GM23338 (cell line): ENCODE measurements around the gene NUP43.

Experiments
- CREB1 ChIP-seq: fragments of 250-450 bp; sonication (Bioruptor Pico); IDR thresholded peaks from 2 replicates; pipeline ENCODE4 v1.5.0; 2020; ENCODE audit warnings: low read depth, mild to moderate bottlenecking, moderate library complexity
- EZH2 ChIP-seq: fragments of 200-600 bp; sonication (generic); IDR thresholded peaks from one replicate; pipeline ENCODE4 v1.8.0; 2017; ENCODE audit warnings: antibody characterized with exemption, mild to moderate bottlenecking, low read depth; ENCODE audit not compliant: unreplicated experiment
- EZH2phosphoT487 ChIP-seq: fragments of 200-600 bp; sonication (generic); IDR thresholded peaks from one replicate; pipeline ENCODE4 v1.8.1; 2018; ENCODE audit warnings: antibody characterized with exemption; ENCODE audit not compliant: unreplicated experiment
- JUNB ChIP-seq: IDR thresholded peaks from one replicate; pipeline ENCODE4 v1.6.1; 2016; ENCODE audit warnings: antibody characterized with exemption; ENCODE audit not compliant: unreplicated experiment
- NANOG ChIP-seq: IDR thresholded peaks from 2 replicates; pipeline ENCODE4 v1.6.1; 2016; ENCODE audit warnings: antibody characterized with exemption, borderline replicate concordance
- POLR2AphosphoS5 ChIP-seq: IDR thresholded peaks from 2 replicates; pipeline ENCODE4 v1.6.1; 2016; ENCODE audit warnings: antibody characterized with exemption, low read depth
- STAT1 ChIP-seq: IDR thresholded peaks from one replicate; pipeline ENCODE4 v1.6.1; 2016; ENCODE audit warnings: antibody characterized with exemption; ENCODE audit not compliant: unreplicated experiment
- ZNF114 ChIP-seq: fragments of 250-450 bp; sonication (Bioruptor Pico); IDR thresholded peaks from 2 replicates; pipeline ENCODE4 v1.5.0; 2020; ENCODE audit warnings: mild to moderate bottlenecking, moderate library complexity
- ZNF331 ChIP-seq: fragments of 250-450 bp; sonication (Bioruptor Pico); IDR thresholded peaks from 2 replicates; pipeline ENCODE4 v1.5.0; 2020; ENCODE audit warnings: low read depth, mild to moderate bottlenecking, moderate library complexity
- TF ChIP-seq, protein P1 (sequence below), 2 experiments: fragments of 200-600 bp in 1 of 2; sonication (generic) in 1 of 2; conservative IDR thresholded peaks; 2 replicates each; pipeline versions ENCODE4 v1.5.1 to v1.6.1; 2016 to 2017; ENCODE audit warnings: antibody characterized with exemption in 2 of 2, low read depth in 2 of 2, mild to moderate bottlenecking in 2 of 2, moderate library complexity in 1 of 2
- TF ChIP-seq, protein P2 (sequence below): IDR thresholded peaks from 2 replicates; pipeline ENCODE4 v1.6.1; 2016; ENCODE audit warnings: antibody characterized with exemption
- TF ChIP-seq, protein P3 (sequence below): IDR thresholded peaks from one replicate; pipeline ENCODE4 v1.6.1; 2018; ENCODE audit warnings: antibody characterized with exemption; ENCODE audit not compliant: unreplicated experiment
- TF ChIP-seq, protein P4 (sequence below): fragments of 250-450 bp; sonication (Bioruptor Pico); IDR thresholded peaks from 2 replicates; pipeline ENCODE4 v1.5.0; 2020; ENCODE audit warnings: mild to moderate bottlenecking, moderate library complexity

DNA sequence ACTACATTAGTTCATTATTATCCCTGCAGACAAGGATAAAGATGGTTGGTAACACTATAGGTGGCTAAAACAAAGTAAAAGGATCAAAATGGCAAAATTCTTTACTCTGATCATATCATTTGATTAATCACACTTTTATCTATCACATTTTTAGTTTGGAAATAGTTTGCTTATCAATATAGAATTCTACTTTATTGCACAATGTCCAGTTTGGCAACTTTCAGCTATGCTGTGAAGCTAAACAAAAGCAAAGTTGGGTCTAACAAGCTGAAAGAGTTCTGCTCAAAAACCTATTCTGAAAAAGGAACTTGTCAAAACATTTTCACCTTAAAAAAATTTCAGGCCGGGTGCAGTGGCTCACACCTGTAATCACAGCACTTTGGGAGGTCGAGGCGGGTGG is 20.5 kb downstream of the NUP43 start:
- TF ChIP-seq, protein P1, sequence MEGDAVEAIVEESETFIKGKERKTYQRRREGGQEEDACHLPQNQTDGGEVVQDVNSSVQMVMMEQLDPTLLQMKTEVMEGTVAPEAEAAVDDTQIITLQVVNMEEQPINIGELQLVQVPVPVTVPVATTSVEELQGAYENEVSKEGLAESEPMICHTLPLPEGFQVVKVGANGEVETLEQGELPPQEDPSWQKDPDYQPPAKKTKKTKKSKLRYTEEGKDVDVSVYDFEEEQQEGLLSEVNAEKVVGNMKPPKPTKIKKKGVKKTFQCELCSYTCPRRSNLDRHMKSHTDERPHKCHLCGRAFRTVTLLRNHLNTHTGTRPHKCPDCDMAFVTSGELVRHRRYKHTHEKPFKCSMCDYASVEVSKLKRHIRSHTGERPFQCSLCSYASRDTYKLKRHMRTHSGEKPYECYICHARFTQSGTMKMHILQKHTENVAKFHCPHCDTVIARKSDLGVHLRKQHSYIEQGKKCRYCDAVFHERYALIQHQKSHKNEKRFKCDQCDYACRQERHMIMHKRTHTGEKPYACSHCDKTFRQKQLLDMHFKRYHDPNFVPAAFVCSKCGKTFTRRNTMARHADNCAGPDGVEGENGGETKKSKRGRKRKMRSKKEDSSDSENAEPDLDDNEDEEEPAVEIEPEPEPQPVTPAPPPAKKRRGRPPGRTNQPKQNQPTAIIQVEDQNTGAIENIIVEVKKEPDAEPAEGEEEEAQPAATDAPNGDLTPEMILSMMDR (conservative IDR thresholded peaks at IDR 0.05; ENCODE audit: low read depth in 2 of 2), result no peak
- TF ChIP-seq EZH2 (no peak), EZH2phosphoT487 (no peak), POLR2AphosphoS5 (no peak), ZNF114 (no peak), STAT1 (no peak), NANOG (no peak), JUNB (no peak), CREB1 (CRISPR knock-in tag) (no peak), ZNF331 (CRISPR knock-in tag) (no peak)
- TF ChIP-seq, protein P2, sequence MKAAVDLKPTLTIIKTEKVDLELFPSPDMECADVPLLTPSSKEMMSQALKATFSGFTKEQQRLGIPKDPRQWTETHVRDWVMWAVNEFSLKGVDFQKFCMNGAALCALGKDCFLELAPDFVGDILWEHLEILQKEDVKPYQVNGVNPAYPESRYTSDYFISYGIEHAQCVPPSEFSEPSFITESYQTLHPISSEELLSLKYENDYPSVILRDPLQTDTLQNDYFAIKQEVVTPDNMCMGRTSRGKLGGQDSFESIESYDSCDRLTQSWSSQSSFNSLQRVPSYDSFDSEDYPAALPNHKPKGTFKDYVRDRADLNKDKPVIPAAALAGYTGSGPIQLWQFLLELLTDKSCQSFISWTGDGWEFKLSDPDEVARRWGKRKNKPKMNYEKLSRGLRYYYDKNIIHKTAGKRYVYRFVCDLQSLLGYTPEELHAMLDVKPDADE, result no peak
- TF ChIP-seq, protein P3, sequence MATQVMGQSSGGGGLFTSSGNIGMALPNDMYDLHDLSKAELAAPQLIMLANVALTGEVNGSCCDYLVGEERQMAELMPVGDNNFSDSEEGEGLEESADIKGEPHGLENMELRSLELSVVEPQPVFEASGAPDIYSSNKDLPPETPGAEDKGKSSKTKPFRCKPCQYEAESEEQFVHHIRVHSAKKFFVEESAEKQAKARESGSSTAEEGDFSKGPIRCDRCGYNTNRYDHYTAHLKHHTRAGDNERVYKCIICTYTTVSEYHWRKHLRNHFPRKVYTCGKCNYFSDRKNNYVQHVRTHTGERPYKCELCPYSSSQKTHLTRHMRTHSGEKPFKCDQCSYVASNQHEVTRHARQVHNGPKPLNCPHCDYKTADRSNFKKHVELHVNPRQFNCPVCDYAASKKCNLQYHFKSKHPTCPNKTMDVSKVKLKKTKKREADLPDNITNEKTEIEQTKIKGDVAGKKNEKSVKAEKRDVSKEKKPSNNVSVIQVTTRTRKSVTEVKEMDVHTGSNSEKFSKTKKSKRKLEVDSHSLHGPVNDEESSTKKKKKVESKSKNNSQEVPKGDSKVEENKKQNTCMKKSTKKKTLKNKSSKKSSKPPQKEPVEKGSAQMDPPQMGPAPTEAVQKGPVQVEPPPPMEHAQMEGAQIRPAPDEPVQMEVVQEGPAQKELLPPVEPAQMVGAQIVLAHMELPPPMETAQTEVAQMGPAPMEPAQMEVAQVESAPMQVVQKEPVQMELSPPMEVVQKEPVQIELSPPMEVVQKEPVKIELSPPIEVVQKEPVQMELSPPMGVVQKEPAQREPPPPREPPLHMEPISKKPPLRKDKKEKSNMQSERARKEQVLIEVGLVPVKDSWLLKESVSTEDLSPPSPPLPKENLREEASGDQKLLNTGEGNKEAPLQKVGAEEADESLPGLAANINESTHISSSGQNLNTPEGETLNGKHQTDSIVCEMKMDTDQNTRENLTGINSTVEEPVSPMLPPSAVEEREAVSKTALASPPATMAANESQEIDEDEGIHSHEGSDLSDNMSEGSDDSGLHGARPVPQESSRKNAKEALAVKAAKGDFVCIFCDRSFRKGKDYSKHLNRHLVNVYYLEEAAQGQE, result no peak
- TF ChIP-seq, protein P4, sequence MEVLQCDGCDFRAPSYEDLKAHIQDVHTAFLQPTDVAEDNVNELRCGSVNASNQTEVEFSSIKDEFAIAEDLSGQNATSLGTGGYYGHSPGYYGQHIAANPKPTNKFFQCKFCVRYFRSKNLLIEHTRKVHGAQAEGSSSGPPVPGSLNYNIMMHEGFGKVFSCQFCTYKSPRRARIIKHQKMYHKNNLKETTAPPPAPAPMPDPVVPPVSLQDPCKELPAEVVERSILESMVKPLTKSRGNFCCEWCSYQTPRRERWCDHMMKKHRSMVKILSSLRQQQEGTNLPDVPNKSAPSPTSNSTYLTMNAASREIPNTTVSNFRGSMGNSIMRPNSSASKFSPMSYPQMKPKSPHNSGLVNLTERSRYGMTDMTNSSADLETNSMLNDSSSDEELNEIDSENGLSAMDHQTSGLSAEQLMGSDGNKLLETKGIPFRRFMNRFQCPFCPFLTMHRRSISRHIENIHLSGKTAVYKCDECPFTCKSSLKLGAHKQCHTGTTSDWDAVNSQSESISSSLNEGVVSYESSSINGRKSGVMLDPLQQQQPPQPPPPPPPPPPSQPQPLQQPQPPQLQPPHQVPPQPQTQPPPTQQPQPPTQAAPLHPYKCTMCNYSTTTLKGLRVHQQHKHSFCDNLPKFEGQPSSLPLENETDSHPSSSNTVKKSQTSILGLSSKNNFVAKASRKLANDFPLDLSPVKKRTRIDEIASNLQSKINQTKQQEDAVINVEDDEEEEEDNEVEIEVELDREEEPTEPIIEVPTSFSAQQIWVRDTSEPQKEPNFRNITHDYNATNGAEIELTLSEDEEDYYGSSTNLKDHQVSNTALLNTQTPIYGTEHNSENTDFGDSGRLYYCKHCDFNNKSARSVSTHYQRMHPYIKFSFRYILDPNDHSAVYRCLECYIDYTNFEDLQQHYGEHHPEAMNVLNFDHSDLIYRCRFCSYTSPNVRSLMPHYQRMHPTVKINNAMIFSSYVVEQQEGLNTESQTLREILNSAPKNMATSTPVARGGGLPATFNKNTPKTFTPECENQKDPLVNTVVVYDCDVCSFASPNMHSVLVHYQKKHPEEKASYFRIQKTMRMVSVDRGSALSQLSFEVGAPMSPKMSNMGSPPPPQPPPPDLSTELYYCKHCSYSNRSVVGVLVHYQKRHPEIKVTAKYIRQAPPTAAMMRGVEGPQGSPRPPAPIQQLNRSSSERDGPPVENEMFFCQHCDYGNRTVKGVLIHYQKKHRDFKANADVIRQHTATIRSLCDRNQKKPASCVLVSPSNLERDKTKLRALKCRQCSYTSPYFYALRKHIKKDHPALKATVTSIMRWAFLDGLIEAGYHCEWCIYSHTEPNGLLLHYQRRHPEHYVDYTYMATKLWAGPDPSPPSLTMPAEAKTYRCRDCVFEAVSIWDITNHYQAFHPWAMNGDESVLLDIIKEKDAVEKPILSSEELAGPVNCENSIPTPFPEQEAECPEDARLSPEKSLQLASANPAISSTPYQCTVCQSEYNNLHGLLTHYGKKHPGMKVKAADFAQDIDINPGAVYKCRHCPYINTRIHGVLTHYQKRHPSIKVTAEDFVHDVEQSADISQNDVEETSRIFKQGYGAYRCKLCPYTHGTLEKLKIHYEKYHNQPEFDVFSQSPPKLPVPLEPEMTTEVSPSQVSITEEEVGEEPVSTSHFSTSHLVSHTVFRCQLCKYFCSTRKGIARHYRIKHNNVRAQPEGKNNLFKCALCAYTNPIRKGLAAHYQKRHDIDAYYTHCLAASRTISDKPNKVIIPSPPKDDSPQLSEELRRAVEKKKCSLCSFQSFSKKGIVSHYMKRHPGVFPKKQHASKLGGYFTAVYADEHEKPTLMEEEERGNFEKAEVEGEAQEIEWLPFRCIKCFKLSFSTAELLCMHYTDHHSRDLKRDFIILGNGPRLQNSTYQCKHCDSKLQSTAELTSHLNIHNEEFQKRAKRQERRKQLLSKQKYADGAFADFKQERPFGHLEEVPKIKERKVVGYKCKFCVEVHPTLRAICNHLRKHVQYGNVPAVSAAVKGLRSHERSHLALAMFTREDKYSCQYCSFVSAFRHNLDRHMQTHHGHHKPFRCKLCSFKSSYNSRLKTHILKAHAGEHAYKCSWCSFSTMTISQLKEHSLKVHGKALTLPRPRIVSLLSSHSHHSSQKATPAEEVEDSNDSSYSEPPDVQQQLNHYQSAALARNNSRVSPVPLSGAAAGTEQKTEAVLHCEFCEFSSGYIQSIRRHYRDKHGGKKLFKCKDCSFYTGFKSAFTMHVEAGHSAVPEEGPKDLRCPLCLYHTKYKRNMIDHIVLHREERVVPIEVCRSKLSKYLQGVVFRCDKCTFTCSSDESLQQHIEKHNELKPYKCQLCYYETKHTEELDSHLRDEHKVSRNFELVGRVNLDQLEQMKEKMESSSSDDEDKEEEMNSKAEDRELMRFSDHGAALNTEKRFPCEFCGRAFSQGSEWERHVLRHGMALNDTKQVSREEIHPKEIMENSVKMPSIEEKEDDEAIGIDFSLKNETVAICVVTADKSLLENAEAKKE (CRISPR knock-in tag), result no peak
